HG03354 (cell line): ENCODE measurements around the gene CBLB.

ENCODE experiments used
- ATAC-seq: cut with Tn5 transposase; IDR thresholded peaks from one replicate; pipeline ENCODE4 v1.9.1; 2021; ENCODE audit warnings: mild to moderate bottlenecking; ENCODE audit not compliant: unreplicated experiment, poor library complexity, severe bottlenecking

Gene CBLB

GRCh38 chr3:105798381-105798934 is 70.4 kb downstream of the CBLB start:
- peak; percentile 87 for ATAC-seq

DNA sequence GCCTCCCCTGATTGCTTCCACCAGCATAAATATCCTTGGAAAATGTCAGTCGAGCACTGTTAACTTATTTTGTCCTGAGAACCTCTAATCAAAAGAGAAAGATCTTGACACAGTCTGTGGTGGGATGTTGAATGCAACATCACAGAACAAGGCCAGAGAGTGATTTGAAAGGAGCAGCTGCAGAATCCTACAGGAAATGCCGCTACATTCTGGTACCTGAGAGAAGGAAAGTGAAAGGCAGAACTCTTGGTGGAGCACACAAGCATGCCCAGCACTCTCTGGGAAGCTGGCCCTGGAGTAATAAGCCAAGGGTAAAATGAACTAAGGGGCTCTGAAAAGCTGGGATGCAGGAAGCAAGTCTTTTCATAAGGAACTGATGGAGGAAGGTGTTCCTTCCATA is 75.8 kb downstream of the CBLB start:
- no peak for ATAC-seq

- no peak for ATAC-seq
Observed at GRCh38 chr3:105791919-105792786, 76.7 kb downstream of the CBLB start.

DNA sequence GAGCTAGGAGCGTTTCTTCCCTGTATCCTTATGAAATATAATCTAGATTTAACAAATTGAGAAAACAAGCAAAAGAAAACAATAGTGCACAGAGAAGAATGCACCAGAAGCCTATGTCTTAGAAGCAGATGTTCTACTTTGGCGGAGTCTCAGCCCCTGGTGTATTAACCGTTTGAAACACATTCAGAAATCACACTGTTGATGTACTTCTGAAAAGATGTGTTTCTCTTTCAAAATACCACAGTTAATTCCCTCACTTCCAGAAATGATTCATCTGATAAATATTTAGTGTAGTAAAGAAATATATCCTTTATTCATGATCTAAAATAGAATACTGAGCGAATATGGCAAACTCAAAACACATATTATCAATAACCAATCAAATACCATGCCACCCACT is 77.7 kb downstream of the CBLB start:
- no peak for ATAC-seq

DNA sequence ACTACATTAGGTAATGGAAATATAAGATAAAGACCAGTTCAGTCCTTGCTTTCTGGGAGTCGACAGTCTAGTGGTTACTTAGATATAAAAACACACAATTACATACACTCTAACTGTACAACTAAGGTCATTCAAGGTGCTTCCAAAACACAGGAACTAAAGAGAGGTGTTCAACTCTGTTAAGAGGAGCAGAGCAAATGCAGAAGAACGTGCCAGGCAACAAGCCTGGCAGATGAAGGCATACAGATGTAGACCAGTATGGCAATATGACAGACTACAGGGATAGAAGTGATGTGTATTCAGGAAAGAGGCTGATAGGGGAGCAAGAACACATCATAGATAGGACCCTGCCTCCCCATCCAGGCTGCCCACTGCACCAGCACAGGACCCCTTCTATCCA is 78.3 kb downstream of the CBLB start:
- ATAC-seq, result no peak

DNA sequence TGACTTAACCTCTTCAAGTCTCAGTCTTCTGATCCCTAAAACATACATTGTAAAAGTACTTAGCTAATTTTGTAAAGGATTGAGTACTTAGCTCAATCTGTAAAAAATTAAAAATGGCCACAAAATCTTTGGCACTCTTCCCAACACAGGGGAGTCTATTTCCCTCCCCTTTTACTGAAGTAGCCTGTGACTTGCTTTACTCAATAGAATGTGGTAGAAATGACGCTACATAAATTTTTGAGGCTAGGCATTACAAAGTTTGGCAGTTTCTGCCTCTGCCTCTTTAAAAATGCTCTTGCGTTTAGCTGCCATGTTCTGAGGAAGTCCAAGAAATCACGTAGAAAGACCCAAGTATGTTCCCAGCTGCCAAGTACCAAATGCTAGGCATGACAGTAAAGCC is 80.2 kb downstream of the CBLB start:
- ATAC-seq, result no peak

DNA sequence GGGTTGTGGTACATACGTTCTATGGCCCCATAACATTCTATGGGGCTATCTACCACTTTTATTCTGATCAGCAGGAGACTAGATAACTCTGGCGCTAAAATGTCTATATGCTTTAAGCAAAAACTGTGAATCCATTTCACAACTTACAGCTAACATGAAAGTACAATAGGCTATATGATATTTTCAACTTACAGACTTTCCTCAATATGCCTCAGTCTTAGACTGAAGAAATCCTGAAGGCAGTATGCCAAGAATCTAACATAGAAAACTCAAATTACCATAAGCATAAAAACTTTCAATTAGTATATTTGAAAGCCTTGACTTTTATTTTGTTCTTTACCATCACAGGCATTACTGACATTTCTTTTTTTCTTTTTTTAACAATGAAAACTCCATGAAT is 81.4 kb downstream of the CBLB start:
- no peak for ATAC-seq

- ATAC-seq, result no peak
Observed at GRCh38 chr3:105786990-105787389, 81.8 kb downstream of the CBLB start.

DNA sequence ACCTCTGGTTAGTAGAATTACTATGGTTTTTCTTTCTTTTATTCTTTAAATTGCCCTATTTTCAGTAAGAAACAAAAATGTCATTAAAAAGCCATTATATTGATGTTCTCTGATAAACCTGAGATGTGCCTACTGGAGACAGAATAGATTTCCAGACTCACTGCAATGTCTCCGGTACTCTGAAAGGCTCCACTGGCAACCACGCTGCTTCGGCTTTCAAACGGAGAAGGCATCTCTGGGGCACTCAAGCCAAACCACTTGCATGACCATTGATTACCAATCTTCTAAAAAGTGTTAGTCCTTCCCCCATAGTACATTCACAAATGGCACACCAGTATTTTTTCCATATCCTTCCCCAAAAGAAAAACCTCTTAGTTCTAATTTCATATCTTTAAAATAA is 82.6 kb downstream of the CBLB start:
- no peak for ATAC-seq

DNA sequence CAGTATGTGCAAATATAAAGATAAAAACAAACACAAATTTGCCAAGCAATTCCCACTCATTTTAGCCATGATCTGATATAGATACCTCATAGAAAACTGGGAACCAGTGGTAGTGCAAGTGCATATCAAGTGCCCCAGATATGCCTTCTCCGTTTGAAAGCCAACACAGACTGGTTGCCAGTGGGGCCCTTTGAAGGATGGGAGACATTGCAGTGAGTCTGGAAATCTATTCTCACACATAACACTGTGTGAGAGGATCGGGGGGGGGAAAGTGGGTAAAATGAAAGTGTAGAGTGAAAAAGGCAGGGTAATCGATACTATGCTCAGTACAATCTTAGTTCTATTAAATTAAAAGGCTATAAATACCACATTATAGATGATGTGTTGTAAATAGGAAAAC is 83.0 kb downstream of the CBLB start:
- no peak for ATAC-seq

- no peak for ATAC-seq
Observed at GRCh38 chr3:105783631-105784030, 85.2 kb downstream of the CBLB start.

- ATAC-seq, result no peak
Observed at GRCh38 chr3:105781871-105782270, 86.9 kb downstream of the CBLB start.

- no peak for ATAC-seq
Observed at GRCh38 chr3:105780107-105780506, 88.7 kb downstream of the CBLB start.

DNA sequence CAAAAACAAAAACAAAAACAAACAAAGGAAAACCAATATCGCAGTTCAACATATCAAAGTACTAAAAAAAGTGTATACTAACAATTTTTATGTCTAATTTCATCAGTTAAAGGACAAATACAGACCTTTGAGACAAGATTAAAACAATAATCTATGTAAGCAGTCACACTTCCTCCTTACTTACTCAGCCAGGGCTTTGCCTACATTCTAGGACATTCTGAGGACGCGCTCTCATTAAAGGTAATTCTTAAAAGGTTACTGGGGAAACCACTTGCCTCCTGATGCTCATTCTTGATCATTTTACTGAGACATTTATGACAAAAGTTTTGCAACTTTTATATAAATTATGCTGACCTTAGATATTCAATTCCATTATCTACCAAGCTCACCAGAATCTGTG is 93.4 kb downstream of the CBLB start:
- no peak for ATAC-seq

DNA sequence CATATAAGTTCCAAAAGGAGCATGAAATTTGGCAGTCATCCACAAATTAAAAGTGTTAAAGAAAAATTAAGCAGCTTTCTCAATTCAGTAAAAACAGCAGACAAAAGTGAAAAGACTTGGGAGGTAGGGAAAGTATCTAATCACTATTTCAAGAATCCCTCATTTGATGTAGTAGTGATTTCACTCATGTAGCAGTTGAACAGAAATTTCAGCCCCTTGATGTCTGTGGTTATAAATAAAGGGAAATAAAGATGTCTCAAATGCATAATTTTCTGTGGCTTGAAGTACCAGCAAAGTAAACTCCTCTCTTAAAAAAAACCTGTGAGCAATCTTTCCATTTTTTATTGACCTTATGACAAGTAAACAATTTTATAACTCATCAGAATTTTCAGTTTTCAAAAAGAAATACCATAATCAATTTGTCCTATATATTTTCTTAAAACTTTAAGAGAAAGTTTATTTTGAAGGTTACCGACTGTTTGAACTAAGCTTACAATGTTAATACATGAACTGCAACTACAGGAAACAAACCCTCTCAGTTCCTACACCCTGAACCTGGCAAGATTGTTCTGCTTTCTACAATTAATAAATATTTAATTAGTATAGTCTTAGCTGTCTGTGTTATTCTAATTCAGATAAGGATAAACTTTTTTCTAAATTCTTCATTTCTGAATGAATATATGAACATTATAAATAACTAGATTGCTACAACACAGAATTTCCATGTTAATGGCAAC is 94.2 kb downstream of the CBLB start:
- no peak for ATAC-seq

GRCh38 chr3:105773291-105773690 is 95.5 kb downstream of the CBLB start:
- no peak for ATAC-seq

- no peak for ATAC-seq
Observed at GRCh38 chr3:105772635-105773034, 96.2 kb downstream of the CBLB start.

- no peak for ATAC-seq
Observed at GRCh38 chr3:105771392-105771791, 97.4 kb downstream of the CBLB start.

GRCh38 chr3:105770410-105770809 is 98.4 kb downstream of the CBLB start:
- no peak for ATAC-seq

- no peak for ATAC-seq
Observed at GRCh38 chr3:105767776-105768175, 101.0 kb downstream of the CBLB start.

- ATAC-seq, result no peak
Observed at GRCh38 chr3:105767216-105767615, 101.6 kb downstream of the CBLB start.
